Limb (tissue), 2 donors: ENCODE data around the gene NTPCR.

ENCODE experiments used
- DNase-seq, 2 donors: peaks; one replicate each; pipeline ENCODE4 v3.0.0-alpha.2; 2016; ENCODE audit errors: extremely low spot score in 2 of 2

The NTPCR gene

GRCh38 chr1:233010146-233010545, 59.7 kb downstream of the NTPCR start:
- DNase-seq, result no peak

GRCh38 chr1:233012021-233012420, 61.6 kb downstream of the NTPCR start:
- no peak for DNase-seq

GRCh38 chr1:233015965-233016364, 65.6 kb downstream of the NTPCR start:
- DNase-seq, result no peak

- no peak for DNase-seq
These were observed 66.4 kb downstream of the NTPCR start for GRCh38 chr1:233016798-233017197.

GRCh38 chr1:233019083-233019482, 68.7 kb downstream of the NTPCR start:
- DNase-seq, result no peak

- DNase-seq, result no peak
These were observed 69.4 kb downstream of the NTPCR start for GRCh38 chr1:233019778-233020325.

GRCh38 chr1:233020426-233020825, 70.0 kb downstream of the NTPCR start:
- DNase-seq, result no peak

GRCh38 chr1:233022246-233022645, 71.8 kb downstream of the NTPCR start:
- DNase-seq, result no peak

- DNase-seq, result no peak
These were observed 73.8 kb downstream of the NTPCR start for GRCh38 chr1:233024199-233024598.

- no peak for DNase-seq
These were observed 74.7 kb downstream of the NTPCR start for GRCh38 chr1:233025157-233025556.

- DNase-seq, result no peak
These were observed 75.2 kb downstream of the NTPCR start for GRCh38 chr1:233025567-233025966.

GRCh38 chr1:233027046-233027445, 76.6 kb downstream of the NTPCR start:
- DNase-seq, result no peak

- no peak for DNase-seq
These were observed 81.1 kb downstream of the NTPCR start for GRCh38 chr1:233031521-233031920.

- no peak for DNase-seq
These were observed 82.5 kb downstream of the NTPCR start for GRCh38 chr1:233032916-233033315.

- no peak for DNase-seq
These were observed 83.0 kb downstream of the NTPCR start for GRCh38 chr1:233033361-233033760.
